ENCODE data around the gene ELP6. TPM values are rescaled to one million over a fixed set of nuclear protein-coding genes. Genes with fewer than 3 reads are reported as not detected.
"Not testable (repeated sequence)": the region's sequence is repeated elsewhere in the genome, so short reads cannot be mapped to it uniquely, and the experiment has no call there.

ELP6 gene
- total and polyA plus RNA-seq, 12 donors = 41.3 to 125 (median 48.6) TPM

- H3K27me3 ChIP-seq = no peaks in the 10 kb centered on the region
- no peak for DNase-seq
- H3K36me3 ChIP-seq (replicated peaks in 1 of 2) = no peaks in the 10 kb centered on the region
- 79 to 89% (median 82%) methylated on average over 3 of the region's 3 CpGs for WGBS, 4 donors
- peaks cover 0 to 5% of the 10 kb centered on the region in 2 donors for H3K4me1 ChIP-seq (replicated peaks in 1 of 2)
- no peak overlapping the region for H3K27ac ChIP-seq
- intact Hi-C loops (cut with DNase I) = no loop called here
- no peaks in the 10 kb centered on the region for H3K9me3 ChIP-seq (replicated peaks in 1 of 3)
- TF ChIP-seq CTCF (IDR thresholded peaks at IDR 0.05) (no peak), POLR2A (IDR thresholded peaks at IDR 0.05) (no peak)
- H3K4me3 ChIP-seq = no peak overlapping the region
Measured at GRCh38 chr3:47485812-47486211, 27.7 kb downstream of the ELP6 start.

DNA sequence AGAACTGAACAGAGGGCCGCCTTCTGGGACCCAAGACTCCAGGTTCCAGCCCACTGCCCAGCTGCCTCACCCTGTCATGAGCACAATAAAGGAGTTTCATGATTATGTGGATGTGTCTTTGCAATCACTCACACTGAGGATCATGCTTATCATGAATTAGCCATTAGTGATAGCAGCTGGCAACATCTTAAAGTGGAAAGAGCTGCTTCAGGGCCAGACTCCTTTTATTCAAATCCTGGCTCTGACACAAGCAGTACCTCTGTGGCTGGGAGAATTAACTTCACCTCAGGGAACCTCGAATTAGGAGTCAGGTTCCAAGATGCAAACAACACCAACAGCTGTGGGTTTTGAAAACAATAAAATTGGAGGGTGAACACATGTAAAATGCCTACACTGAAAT lies 31.1 kb downstream of the ELP6 start:
- Histone ChIP-seq H3K27me3 (no peaks in the 10 kb centered on the region), H3K4me1 (replicated peaks in 1 of 2) (peaks cover 0 to 9% of the 10 kb centered on the region in 2 donors), H3K4me3 (no peak overlapping the region), H3K27ac (peak overlapping the region in 2 of 5 donors; percentile 16 to 37), H3K36me3 (replicated peaks in 1 of 2) (no peaks in the 10 kb centered on the region), H3K9me3 (replicated peaks in 1 of 3) (no peaks in the 10 kb centered on the region)
- TF ChIP-seq POLR2A (IDR thresholded peaks at IDR 0.05) (no peak), CTCF (IDR thresholded peaks at IDR 0.05) (no peak)
- WGBS, 4 donors = 29 to 39% (median 32%) methylated on average over 2 of the region's 2 CpGs
- intact Hi-C loops (cut with DNase I) = no loop called here
- peak in 1 of 7 donors; percentile 35 for DNase-seq

GRCh38 chr3:47481763-47482162 lies 31.7 kb downstream of the ELP6 start:
- H3K36me3 ChIP-seq (replicated peaks in 1 of 2); H3K4me3 ChIP-seq; DNase-seq; H3K9me3 ChIP-seq (replicated peaks in 1 of 3); intact Hi-C loops (cut with DNase I); H3K27me3 ChIP-seq: not testable (repeated sequence)
- Histone ChIP-seq H3K27ac (peak overlapping the region in 4 of 5 donors; percentile 37 to 66 (median 54)), H3K4me1 (replicated peaks in 1 of 2) (peaks cover 2 to 14% of the 10 kb centered on the region in 2 donors)
- WGBS, 4 donors = 35 to 43% (median 37%) methylated on average over 4 of the region's 4 CpGs

DNA sequence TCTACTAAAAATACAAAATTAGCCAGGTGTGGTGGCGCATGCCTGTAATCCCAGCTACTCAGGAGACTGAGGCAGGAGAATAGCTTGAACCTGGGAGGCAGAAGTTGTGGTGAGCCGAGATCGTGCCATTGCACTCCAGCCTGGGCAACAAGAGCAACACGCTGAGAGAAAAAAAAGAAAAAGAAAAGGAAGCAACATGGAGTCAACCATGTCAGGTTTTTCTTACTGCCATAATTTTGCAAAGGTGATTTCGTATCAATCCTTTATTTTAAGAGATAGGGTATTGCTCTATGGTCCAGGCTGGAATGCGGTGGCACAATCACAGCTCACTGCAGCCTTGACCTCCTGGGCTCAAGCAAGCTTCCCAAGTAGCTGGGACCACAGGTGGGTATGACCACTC lies 33.2 kb downstream of the ELP6 start:
- peak overlapping the region in 2 of 5 donors; percentile 46 to 78 for H3K27ac ChIP-seq
- peaks cover 10 to 21% of the 10 kb centered on the region in 2 donors for H3K4me1 ChIP-seq (replicated peaks in 1 of 2)
- WGBS, 4 donors = 89 to 96% (median 95%) methylated on average over 6 of the region's 6 CpGs
- H3K36me3 ChIP-seq (replicated peaks in 1 of 2); H3K9me3 ChIP-seq (replicated peaks in 1 of 3); intact Hi-C loops (cut with DNase I); H3K27me3 ChIP-seq; DNase-seq; H3K4me3 ChIP-seq: not testable (repeated sequence)

DNA sequence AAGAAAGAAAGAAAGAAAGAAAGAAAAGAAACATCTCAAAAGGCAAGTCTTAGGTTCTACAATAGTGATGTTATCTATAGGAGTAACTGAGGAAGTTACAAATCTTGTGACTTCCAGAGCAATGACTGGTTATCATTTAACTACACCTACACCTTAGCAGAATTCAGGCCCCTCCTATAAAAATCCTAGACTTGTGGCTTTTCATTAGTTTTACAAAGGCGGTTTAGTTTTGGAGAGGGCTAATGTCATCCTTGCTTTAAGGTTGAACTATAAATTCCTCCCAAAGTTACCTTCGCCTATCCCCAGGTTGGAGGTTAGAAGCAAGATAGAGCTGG lies 33.7 kb downstream of the ELP6 start:
- Histone ChIP-seq H3K27ac (peak overlapping the region in 4 of 5 donors; percentile 46 to 87 (median 63)), H3K4me1 (replicated peaks in 1 of 2) (peaks cover 10 to 22% of the 10 kb centered on the region in 2 donors), H3K27me3 (no peaks in the 10 kb centered on the region), H3K36me3 (replicated peaks in 1 of 2) (no peaks in the 10 kb centered on the region), H3K9me3 (replicated peaks in 1 of 3) (no peaks in the 10 kb centered on the region), H3K4me3 (no peak overlapping the region)
- DNase-seq = no peak
- TF ChIP-seq POLR2A (IDR thresholded peaks at IDR 0.05) (no peak), CTCF (IDR thresholded peaks at IDR 0.05) (no peak)
- intact Hi-C loops (cut with DNase I) = loop anchor here in 1 of 2 donors (5.0 kb wide), 1 partner anchor 57 kb away; no protein-coding TSS in a partner anchor
- WGBS, 4 donors = 79 to 99% (median 96%) methylated on average over 2 of the region's 2 CpGs
